HG02981 (cell line): ENCODE measurements around the gene PARN.

Source experiments
- ATAC-seq: cut with Tn5 transposase; IDR thresholded peaks from one replicate; pipeline ENCODE4 v1.9.1; 2021; ENCODE audit warnings: mild to moderate bottlenecking, moderate library complexity; ENCODE audit not compliant: unreplicated experiment

Gene PARN

GRCh38 chr16:14530046-14530445, 100.0 kb downstream of the PARN start:
- no peak for ATAC-seq

GRCh38 chr16:14529010-14529669, 100.9 kb downstream of the PARN start:
- ATAC-seq, result no peak

GRCh38 chr16:14528306-14528705, 101.8 kb downstream of the PARN start:
- no peak for ATAC-seq

GRCh38 chr16:14527411-14528044, 102.5 kb downstream of the PARN start:
- no peak for ATAC-seq

GRCh38 chr16:14525596-14525995, 104.5 kb downstream of the PARN start:
- no peak for ATAC-seq

- ATAC-seq, result no peak
Measured at GRCh38 chr16:14524979-14525378, 105.1 kb downstream of the PARN start.

DNA sequence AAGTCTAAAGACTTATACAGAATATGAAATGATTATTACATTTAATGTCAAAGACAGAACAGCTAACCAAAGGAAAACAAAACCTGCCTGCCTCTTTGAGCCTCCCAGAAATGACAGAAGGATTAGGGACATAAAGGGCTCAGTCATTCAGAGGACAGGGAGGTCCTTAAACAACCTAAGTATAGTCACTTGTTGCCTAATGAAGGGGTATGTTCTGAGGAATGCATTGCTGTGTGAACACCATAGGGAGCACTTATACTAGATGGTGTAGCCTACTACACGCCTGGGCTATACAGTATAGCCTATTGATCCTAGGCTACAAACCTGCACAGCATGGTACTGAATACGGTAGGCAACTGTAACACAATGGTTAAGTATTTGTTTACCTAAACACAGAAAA, 106.4 kb downstream of the PARN start:
- ATAC-seq, result no peak

- ATAC-seq, result no peak
Measured at GRCh38 chr16:14522671-14523070, 107.4 kb downstream of the PARN start.

GRCh38 chr16:14520753-14521152, 109.3 kb downstream of the PARN start:
- ATAC-seq, result no peak

DNA sequence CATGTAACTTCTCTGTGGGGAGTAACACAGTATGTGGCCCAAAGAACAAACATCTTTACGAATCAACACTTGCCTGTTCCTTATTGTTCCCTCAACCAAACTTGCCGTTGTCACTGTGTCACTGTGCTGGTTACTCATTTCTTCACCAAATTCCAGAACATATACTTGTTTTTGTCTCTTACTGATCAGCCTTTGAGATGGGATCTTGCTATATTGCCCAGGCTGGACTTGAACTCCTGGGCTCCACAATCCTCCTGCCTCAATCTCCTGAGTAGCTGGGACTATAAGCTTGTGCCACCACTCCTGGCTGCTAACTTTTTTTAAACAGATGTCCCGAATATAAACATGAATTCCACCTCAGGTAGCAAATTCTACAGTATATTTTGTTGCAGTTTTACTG, 115.1 kb downstream of the PARN start:
- no peak for ATAC-seq

GRCh38 chr16:14513389-14514107, 116.5 kb downstream of the PARN start:
- no peak for ATAC-seq

- ATAC-seq, result no peak
Measured at GRCh38 chr16:14511800-14512135, 118.3 kb downstream of the PARN start.

DNA sequence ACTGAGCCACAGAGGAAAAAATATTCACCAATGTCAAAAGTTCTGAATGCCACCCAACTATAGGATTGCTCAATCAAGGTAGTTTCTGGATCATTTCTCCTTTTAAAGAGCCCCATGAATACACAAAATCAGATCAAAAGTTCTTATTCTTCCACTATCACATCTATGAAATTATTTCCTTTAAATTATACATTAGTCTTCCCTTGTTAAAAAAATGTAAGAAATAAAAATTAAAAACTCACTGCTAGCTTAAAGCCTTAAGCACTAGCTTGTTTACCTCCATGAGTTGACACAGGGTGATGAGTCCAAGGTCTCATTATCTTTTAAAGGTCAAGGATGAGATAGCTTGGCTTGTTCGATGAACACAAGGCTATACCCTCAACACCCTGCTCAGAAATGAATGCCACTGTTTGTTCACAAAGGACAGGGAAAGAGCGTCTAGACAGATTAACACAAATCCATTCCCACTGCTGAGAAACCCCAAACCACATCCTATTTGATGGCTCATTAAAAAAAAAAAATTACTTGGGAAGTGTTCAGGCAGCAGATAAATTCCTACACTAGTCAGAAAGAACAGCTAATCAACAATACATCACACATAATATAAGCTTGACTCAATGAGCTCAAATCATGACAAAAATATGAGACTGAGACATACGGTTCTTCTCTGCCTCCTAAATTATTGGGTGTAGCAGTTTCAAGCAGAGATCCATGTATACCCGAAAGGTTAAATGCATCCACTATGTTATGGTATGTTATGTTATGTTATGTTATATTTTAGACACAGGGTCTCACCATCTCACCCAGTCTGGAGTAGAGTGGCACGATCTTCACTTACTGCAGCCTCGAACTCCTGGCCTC, 118.9 kb downstream of the PARN start:
- ATAC-seq, result no peak

DNA sequence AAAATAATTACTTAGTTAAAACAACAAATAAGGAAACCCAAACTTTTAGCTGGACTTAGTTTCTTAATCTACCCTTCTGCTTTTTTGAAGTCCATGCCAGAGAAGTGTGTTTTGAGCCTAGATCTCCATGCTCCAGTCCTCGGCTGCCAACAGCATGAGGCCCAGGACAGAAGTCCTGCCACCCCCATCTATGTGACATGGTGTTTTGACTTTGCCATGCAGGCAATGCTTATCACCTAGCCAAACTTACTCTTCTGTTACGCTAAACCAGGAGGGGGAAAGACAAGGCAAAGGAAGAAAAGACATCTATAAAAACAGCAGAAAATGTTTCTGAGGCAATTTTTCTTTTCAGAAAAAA, 119.5 kb downstream of the PARN start:
- no peak for ATAC-seq

GRCh38 chr16:14509675-14510132, 120.4 kb downstream of the PARN start:
- ATAC-seq, result no peak

- ATAC-seq, result no peak
Measured at GRCh38 chr16:14509055-14509454, 121.0 kb downstream of the PARN start.

GRCh38 chr16:14505846-14506245, 124.2 kb downstream of the PARN start:
- no peak for ATAC-seq

DNA sequence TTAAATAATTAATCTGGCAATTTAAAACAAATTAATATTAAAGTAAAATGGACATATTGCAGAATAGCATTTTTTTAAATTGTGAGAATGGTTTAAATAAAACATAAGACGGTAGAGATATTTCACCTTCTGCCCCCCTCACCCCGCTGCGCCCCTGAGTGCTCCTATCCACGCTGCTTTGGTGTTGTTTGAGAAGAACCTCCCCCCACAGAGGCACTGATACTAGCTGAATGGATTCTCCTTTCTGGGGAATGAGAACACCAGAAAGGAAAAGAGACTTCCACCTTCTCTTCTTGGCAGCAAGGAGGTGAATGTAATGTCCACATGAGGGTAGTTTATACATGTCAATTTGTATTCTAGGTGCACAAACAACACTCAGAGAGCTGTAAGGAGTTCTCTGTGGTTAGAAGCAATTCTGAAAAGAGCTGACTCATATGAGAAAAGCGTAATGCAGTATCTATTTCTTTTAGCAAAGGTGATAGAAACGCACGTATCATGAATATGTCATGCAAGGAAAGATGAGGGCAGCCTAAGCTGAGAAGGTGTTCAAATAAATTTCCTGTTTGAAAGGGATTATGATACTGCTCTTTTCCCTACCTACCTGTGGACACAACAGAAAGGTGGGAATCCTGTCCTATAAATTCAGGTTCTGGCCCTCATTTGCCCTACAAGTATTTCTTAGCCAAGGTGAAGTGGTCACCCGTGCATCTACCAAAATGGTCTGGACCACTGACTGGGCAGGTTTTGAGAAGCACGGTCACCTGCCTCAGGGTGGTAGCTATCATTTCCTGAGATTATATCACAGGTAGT, 126.9 kb downstream of the PARN start:
- ATAC-seq, result peak; percentile 64

DNA sequence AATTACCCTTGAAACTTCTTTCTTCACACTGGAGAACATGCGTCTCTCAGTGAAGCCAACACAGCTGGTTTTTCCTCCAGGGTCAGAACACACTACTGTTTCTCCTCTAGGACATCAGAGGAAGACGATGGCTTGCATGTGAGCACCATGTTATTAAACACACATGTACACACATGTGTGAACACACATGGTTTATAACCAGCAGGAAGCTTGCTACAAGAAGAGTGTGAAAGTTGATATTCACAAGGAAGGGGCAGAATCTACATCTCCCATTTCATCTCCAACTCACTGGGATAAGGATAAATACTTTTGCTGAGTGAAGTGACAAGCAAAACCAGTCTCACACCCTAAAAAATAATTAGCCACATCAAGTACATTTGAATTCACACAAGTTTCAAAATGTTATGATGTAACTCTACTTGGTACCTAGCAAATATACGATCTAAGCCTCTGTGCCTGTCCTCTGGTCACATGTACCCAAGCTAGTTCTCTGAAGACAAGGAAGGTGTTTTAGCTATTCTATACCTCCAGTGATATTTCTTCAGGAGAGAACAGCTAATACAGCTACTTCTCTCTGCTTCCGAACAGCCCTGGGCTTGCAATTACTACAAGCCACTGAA, 127.7 kb downstream of the PARN start:
- ATAC-seq, result no peak
